A549 (cell line): Measurements from ENCODE around the gene CFAP410. TPM values are rescaled to one million over a fixed set of nuclear protein-coding genes. Genes with fewer than 3 reads are reported as not detected.

ENCODE experiments used
- ATAC-seq, 2 experiments: fragments of 200-7000 bp in 1 of 2; fragments of >200 bp in 1 of 2; cut with Nextera tagmentation in 1 of 2; cut with Tn5 transposase in 1 of 2; 3 replicates each; pipeline versions ENCODE4 v1.8.0 to v1.9.1; 2018 to 2020; ENCODE audit warnings: mild to moderate bottlenecking in 1 of 2, moderate library complexity in 1 of 2
- CTCF ChIA-PET: fragments of 300-600 bp; sonication (Branson Sonifier 250); formaldehyde crosslinking; extraction: SDS; loops from one replicate; lab custom pipeline; 2021; ENCODE audit warnings: antibody characterized with exemption, inconsistent platforms; lab: Yijun Ruan, JAX
- POLR2A ChIA-PET: fragments of 350-600 bp; formaldehyde crosslinking; extraction: SDS; loops from one replicate; lab custom pipeline; 2021; ENCODE audit warnings: antibody characterized with exemption, inconsistent platforms; lab: Yijun Ruan, JAX
- DNase-seq, 2 experiments: peaks; one replicate each; pipeline versions ENCODE4 v3.0.0 to v3.0.0-alpha.2; 2011 to 2016; ENCODE audit warnings: low read depth in 1 of 2, low spot score in 1 of 2
- FAIRE-seq: peaks from 2 replicates; lab custom pipeline; 2011; peaks lifted over from hg19 to GRCh38; lab: Jason Lieb, UNC
- H3K27ac ChIP-seq, 2 experiments: fragments of >200 bp; sonication (Bioruptor Twin); formaldehyde crosslinking; 3 replicates each; pipeline ENCODE4 v1.5.1; 2016 to 2017
- H3K4me1 ChIP-seq: fragments of >200 bp; sonication (Bioruptor Twin); formaldehyde crosslinking; 3 replicates; pipeline ENCODE4 v1.6.1; 2016
- H3K4me2 ChIP-seq: fragments of >200 bp; sonication (Bioruptor Twin); formaldehyde crosslinking; 3 replicates; pipeline ENCODE4 v1.6.1; 2016
- H3K4me3 ChIP-seq: fragments of >200 bp; sonication (Bioruptor Twin); formaldehyde crosslinking; 3 replicates; pipeline ENCODE4 v1.5.1; 2016
- H3K9me3 ChIP-seq: fragments of >200 bp; sonication (Bioruptor Twin); formaldehyde crosslinking; 3 replicates; pipeline ENCODE4 v1.6.1; 2016
- BCL3 ChIP-seq: fragments of >200 bp; sonication (Bioruptor Twin); formaldehyde crosslinking; IDR thresholded peaks from 3 replicates; pipeline ENCODE4 v1.6.1; 2016
- BHLHE40 ChIP-seq: IDR thresholded peaks from 2 replicates; pipeline ENCODE4 v1.6.1; 2012; ENCODE audit warnings: low read depth, low read length, inconsistent platforms
- CBX2 ChIP-seq: fragments of 200-600 bp; sonication (generic); IDR thresholded peaks from 2 replicates; pipeline ENCODE4 v1.6.1; 2016; ENCODE audit warnings: low read depth, mild to moderate bottlenecking, borderline replicate concordance
- CBX8 ChIP-seq: fragments of 200-600 bp; sonication (generic); IDR thresholded peaks from 2 replicates; pipeline ENCODE4 v1.6.1; 2016
- CEBPB ChIP-seq, 2 experiments: fragments of >200 bp in 1 of 2; sonication (Bioruptor Twin) in 1 of 2; formaldehyde crosslinking in 1 of 2; IDR thresholded peaks; 2 replicates each; pipeline ENCODE4 v1.6.1; 2012 to 2016
- EHF ChIP-seq: fragments of 250-450 bp; sonication (Bioruptor Pico); IDR thresholded peaks from 2 replicates; pipeline ENCODE4 v1.5.0; 2020; ENCODE audit warnings: mild to moderate bottlenecking
- ELK1 ChIP-seq: fragments of 150-350 bp; IDR thresholded peaks from 2 replicates; pipeline ENCODE4 v1.6.1; 2014; ENCODE audit warnings: low read depth, mild to moderate bottlenecking, low read length
- ESRRA ChIP-seq: fragments of 150-350 bp; IDR thresholded peaks from 2 replicates; pipeline ENCODE4 v1.6.1; 2014; ENCODE audit warnings: mild to moderate bottlenecking, low read length, borderline replicate concordance
- FOSB ChIP-seq: fragments of 250-450 bp; sonication (Bioruptor Pico); IDR thresholded peaks from 2 replicates; pipeline ENCODE4 v1.5.0; 2020; ENCODE audit warnings: mild to moderate bottlenecking, moderate library complexity
- FOSL2 ChIP-seq, 2 experiments: fragments of 450-650 bp in 1 of 2; fragments of >200 bp in 1 of 2; sonication (Bioruptor Twin) in 1 of 2; formaldehyde crosslinking; IDR thresholded peaks; 2 replicates each; pipeline versions ENCODE4 v1.5.0 to v1.6.1; 2016 to 2020; ENCODE audit warnings: mild to moderate bottlenecking in 1 of 2, moderate library complexity in 1 of 2
- FOXS1 ChIP-seq: fragments of 250-450 bp; sonication (Bioruptor Pico); IDR thresholded peaks from 2 replicates; pipeline ENCODE4 v1.5.0; 2020; ENCODE audit warnings: mild to moderate bottlenecking, moderate library complexity
- HES2 ChIP-seq: fragments of >200 bp; sonication (Bioruptor Twin); formaldehyde crosslinking; IDR thresholded peaks from 2 replicates; pipeline ENCODE4 v1.6.1; 2016
- HEYL ChIP-seq: fragments of 250-450 bp; sonication (Bioruptor Pico); IDR thresholded peaks from 2 replicates; pipeline ENCODE4 v1.8.0; 2021; ENCODE audit warnings: mild to moderate bottlenecking, moderate library complexity
- HMGXB4 ChIP-seq: fragments of 250-450 bp; sonication (Bioruptor Pico); IDR thresholded peaks from 2 replicates; pipeline ENCODE4 v1.5.0; 2021; ENCODE audit warnings: mild to moderate bottlenecking, moderate library complexity, borderline replicate concordance
- HOXA7 ChIP-seq: fragments of 250-450 bp; sonication (Bioruptor Pico); IDR thresholded peaks from 2 replicates; pipeline ENCODE4 v1.5.0; 2020; ENCODE audit warnings: mild to moderate bottlenecking, moderate library complexity
- KDM1A ChIP-seq: fragments of 200-600 bp; sonication (generic); IDR thresholded peaks from 2 replicates; pipeline ENCODE4 v1.6.1; 2016; ENCODE audit warnings: low read depth, mild to moderate bottlenecking
- KDM5A ChIP-seq: fragments of 200-600 bp; sonication (generic); IDR thresholded peaks from 2 replicates; pipeline ENCODE4 v1.6.1; 2016; ENCODE audit warnings: antibody characterized with exemption, mild to moderate bottlenecking
- NFE2L2 ChIP-seq: fragments of 150-350 bp; conservative IDR thresholded peaks from 2 replicates; pipeline ENCODE4 v1.6.1; 2014; ENCODE audit warnings: low read length
- PBX3 ChIP-seq: IDR thresholded peaks from 2 replicates; pipeline ENCODE4 v1.6.1; 2012
- PHF8 ChIP-seq: fragments of 200-600 bp; sonication (generic); IDR thresholded peaks from 2 replicates; pipeline ENCODE4 v1.6.1; 2016; ENCODE audit warnings: low read depth, mild to moderate bottlenecking, antibody characterized with exemption, moderate library complexity, borderline replicate concordance
- RARB ChIP-seq: fragments of 250-450 bp; sonication (Bioruptor Pico); IDR thresholded peaks from 2 replicates; pipeline ENCODE4 v1.8.0; 2021; ENCODE audit warnings: mild to moderate bottlenecking, moderate library complexity
- REST ChIP-seq: fragments of 200-600 bp; sonication (generic); IDR thresholded peaks from 2 replicates; pipeline ENCODE4 v1.6.1; 2016; ENCODE audit warnings: antibody characterized with exemption, mild to moderate bottlenecking, moderate library complexity
- RFX5 ChIP-seq: fragments of 450-650 bp; IDR thresholded peaks from 2 replicates; pipeline ENCODE4 v1.7.1; 2014; ENCODE audit warnings: antibody characterized with exemption, mild to moderate bottlenecking, moderate library complexity
- TFCP2L1 ChIP-seq: fragments of 250-450 bp; sonication (Bioruptor Pico); IDR thresholded peaks from 2 replicates; pipeline ENCODE4 v1.5.0; 2021; ENCODE audit warnings: mild to moderate bottlenecking
- TP53 ChIP-seq: fragments of 250-450 bp; sonication (Bioruptor Pico); IDR thresholded peaks from 2 replicates; pipeline ENCODE4 v1.5.0; 2021; ENCODE audit warnings: mild to moderate bottlenecking, moderate library complexity
- ZFP36 ChIP-seq: fragments of 450-650 bp; IDR thresholded peaks from 2 replicates; pipeline ENCODE4 v1.6.1; 2014; ENCODE audit warnings: borderline replicate concordance; ENCODE audit not compliant: partially characterized antibody
- WGBS: methylation state at CpG from one replicate; pipeline ENCODE4 v1.1.6; 2017; ENCODE audit errors: missing lambda C conversion rate; 5-methylcytosine and 5-hydroxymethylcytosine counted together
- polyA plus RNA-seq, 4 experiments: library from polyadenylated mRNA; depleted of rRNA in 3 of 4; stranded (reverse); fragments of >200 nt; fragmentation: RNase III in 1 of 4; extraction: RNeasy Plus Mini Kit Qiagen cat#74134 plus additional on column Dnase treatment in 1 of 4; gene quantifications; 2 replicates in 3 of 4; 3 replicates in 1 of 4; pipeline ENCODE4 v1.2.3, GENCODE V29; 2011 to 2017

CFAP410 gene
- polyA plus RNA-seq, 2 of the 4 experiments (the other 2 are of a cell fraction), result 3.2 to 7.1 TPM

GRCh38 chr21:44374601-44375280, 35.6 kb upstream of the CFAP410 start:
- POLR2A ChIA-PET, result no interaction called here
- no peak for TF ChIP-seq TFCP2L1
- TF ChIP-seq RFX5, result no peak
- TF ChIP-seq TP53 (CRISPR knock-in tag), result no peak
- TF ChIP-seq HMGXB4, result no peak
- no peak for TF ChIP-seq HEYL (CRISPR knock-in tag)
- no peak for TF ChIP-seq FOSB
- no peak for TF ChIP-seq NFE2L2
- TF ChIP-seq ZFP36, result no peak
- TF ChIP-seq CBX8, result no peak
- TF ChIP-seq FOSL2 (IDR thresholded peaks at IDR 0.05), result no peak
- no peak for TF ChIP-seq FOSL2 (CRISPR knock-in tag; IDR thresholded peaks at IDR 0.05)
- no peak for TF ChIP-seq CEBPB (IDR thresholded peaks at IDR 0.05)
- TF ChIP-seq EHF (CRISPR knock-in tag), result no peak
- TF ChIP-seq FOXS1 (CRISPR knock-in tag), result no peak
- TF ChIP-seq ESRRA, result no peak
- no peak for TF ChIP-seq CBX2
- no peak for TF ChIP-seq REST
- TF ChIP-seq PHF8, result no peak
- no peak for TF ChIP-seq RARB (CRISPR knock-in tag)
- TF ChIP-seq KDM5A, result no peak
- TF ChIP-seq, all 56 proteins: peak for 0
- 71% methylated on average over 24 of the region's 24 CpGs for WGBS
- CTCF ChIA-PET, result no interaction called here
- FAIRE-seq, result no peak
- Histone ChIP-seq H3K4me3 (no peak overlapping the region), H3K4me1 (no peaks in the 10 kb centered on the region; the same call in 2 of the 3 replicates), H3K27ac (no peak overlapping the region), H3K4me2 (no peak overlapping the region), H3K9me3 (no peaks in the 10 kb centered on the region)
- no peak for ATAC-seq
- no peak for DNase-seq

- DNase-seq, result no peak
- Histone ChIP-seq H3K4me2 (no peak overlapping the region), H3K4me1 (peaks cover 4% of the 10 kb centered on the region; the same call in 1 of the 3 replicates), H3K27ac (no peak overlapping the region), H3K4me3 (no peak overlapping the region), H3K9me3 (no peaks in the 10 kb centered on the region)
- ATAC-seq, result no peak
- no peak for FAIRE-seq
- ChIA-PET POLR2A (no interaction called here), CTCF (interaction anchor here (1.6 kb wide), 1 partner anchor 767 kb away, joined by 3 read pairs; no protein-coding TSS in a partner anchor)
- 25% methylated on average over 8 of the region's 8 CpGs for WGBS
- no peak for TF ChIP-seq PBX3
- no peak for TF ChIP-seq RARB (CRISPR knock-in tag)
- no peak for TF ChIP-seq HOXA7 (CRISPR knock-in tag)
- TF ChIP-seq KDM1A, result no peak
- TF ChIP-seq PHF8, result no peak
- TF ChIP-seq BCL3, result no peak
- no peak for TF ChIP-seq BHLHE40
- no peak for TF ChIP-seq ELK1
- TF ChIP-seq HES2, result no peak
- no peak for TF ChIP-seq ESRRA
Observed at GRCh38 chr21:44372616-44373015, 33.4 kb upstream of the CFAP410 start.
